Measurements from ENCODE around the gene RTP3. TPM values are rescaled to one million over a fixed set of nuclear protein-coding genes. Genes with fewer than 3 reads are reported as not detected.
"Not testable (repeated sequence)": the region's sequence is repeated elsewhere in the genome, so short reads cannot be mapped to it uniquely, and the experiment has no call there.

The RTP3 gene
- total and polyA plus RNA-seq, 4 donors, result not detected

DNA sequence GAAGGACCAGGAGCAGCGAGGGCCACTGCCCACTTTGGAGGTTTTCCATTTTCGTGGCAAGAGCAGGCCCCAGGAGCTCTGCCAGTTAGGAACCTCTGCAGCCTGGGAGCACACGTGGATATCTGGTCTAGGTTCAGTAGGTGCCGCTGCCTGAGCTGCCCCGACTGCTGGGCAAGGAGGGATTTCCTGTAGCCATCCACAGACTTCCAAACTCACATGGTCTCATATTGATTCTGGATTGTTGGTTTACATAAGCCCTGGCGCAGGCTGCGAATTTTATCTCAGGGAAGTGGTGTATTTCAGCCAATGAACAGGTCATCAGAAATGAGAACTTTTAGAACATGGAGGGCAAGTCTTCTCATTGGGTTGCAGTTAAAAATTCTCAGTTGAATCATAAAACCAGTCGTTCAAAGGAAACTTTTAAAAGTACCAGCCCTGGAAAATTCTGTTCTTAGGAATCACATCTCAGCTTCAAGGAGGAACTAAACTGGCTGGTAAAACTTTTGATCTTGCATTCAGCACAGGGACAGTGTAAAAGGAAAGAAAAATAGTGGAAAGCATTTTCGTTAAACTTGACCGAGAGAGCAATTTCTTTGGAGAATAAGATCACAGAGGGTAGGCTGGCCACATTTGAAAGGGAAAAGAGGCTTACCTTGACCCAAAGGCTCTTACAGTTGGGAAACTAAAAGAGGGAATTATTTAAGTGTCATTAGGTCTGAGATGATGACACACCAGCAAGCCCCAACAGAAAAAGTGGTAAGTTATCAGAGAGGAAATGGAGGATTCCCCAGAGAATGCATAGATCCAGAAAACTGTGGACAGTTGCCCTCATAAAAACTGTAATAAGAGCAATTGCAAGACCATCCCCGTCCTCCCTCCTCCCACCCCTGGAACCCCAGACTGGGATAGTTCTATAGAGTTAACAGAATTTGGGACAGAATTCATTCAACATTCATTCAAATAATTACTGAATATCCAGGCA is 6.4 kb upstream of the RTP3 start:
- Histone ChIP-seq H3K9me3 (ENCODE audit: control insufficient read depth, low read length) (no peaks in the 10 kb centered on the region), H3K36me3 (ENCODE audit: control insufficient read depth in 1 of 2, insufficient read depth in 2 of 2, low read length in 1 of 2) (no peaks in the 10 kb centered on the region), H3K27ac (ENCODE audit: low read depth in 1 of 2, low read length in 2 of 2) (no peak overlapping the region), H3K4me1 (ENCODE audit: control insufficient read depth in 1 of 2, insufficient read depth in 2 of 2, low read length in 2 of 2) (no peaks in the 10 kb centered on the region), H3K4me3 (ENCODE audit: low read length in 2 of 2) (no peak overlapping the region), H3K27me3 (ENCODE audit: control insufficient read depth in 1 of 2, insufficient read depth in 2 of 2, low read length in 1 of 2) (no peaks in the 10 kb centered on the region)
- intact Hi-C loops (cut with DNase I), result no loop called here
- no peak for ATAC-seq (ENCODE audit: low FRiP score)
- no peak for DNase-seq
- WGBS, 2 donors, result 46 to 52% methylated on average over 11 of the region's 11 CpGs

DNA sequence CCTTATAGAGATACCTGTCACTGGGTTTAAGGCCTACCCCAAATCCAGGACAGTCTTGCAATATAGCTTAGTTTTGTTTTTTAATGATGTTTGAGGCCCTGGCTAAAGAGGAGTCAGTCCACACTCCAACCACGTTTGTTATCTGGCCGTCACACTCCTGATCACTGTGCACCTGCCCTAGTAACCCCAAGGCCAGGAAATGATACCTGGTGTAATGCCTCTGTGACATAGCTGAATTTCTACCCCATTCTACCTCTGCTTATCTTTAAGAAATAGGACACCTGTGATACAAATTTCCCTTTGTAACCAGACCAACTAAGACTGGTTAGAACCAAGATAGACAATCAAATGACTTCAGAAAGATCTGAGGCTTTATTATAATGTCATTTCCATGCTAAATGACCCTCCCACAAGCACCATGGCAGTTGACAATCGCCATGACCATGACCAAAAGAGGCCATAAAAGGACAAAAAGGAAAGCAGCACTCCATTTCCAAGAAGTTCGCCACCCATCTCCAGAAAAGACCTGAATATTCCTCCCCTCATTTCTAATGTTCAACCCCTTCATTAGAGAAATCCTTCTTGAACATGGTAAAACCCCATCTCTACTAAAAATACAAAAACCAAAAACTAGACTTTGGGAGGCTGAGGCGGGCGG is 4.8 kb upstream of the RTP3 start:
- no peaks in the 10 kb centered on the region for H3K4me1 ChIP-seq (ENCODE audit: control insufficient read depth in 1 of 2, insufficient read depth in 2 of 2, low read length in 2 of 2)
- H3K4me3 ChIP-seq (ENCODE audit: low read length in 2 of 2), result no peak overlapping the region
- intact Hi-C loops (cut with DNase I), result no loop called here
- H3K36me3 ChIP-seq (ENCODE audit: control insufficient read depth in 1 of 2, insufficient read depth in 2 of 2, low read length in 1 of 2), result no peaks in the 10 kb centered on the region
- 90% methylated on average over 6 of the region's 6 CpGs for WGBS, 2 donors
- DNase-seq (no peak), ATAC-seq (ENCODE audit: low FRiP score) (no peak)
- H3K9me3 ChIP-seq (ENCODE audit: control insufficient read depth, low read length), result no peaks in the 10 kb centered on the region
- H3K27ac ChIP-seq (ENCODE audit: low read depth in 1 of 2, low read length in 2 of 2), result no peak overlapping the region
- no peaks in the 10 kb centered on the region for H3K27me3 ChIP-seq (ENCODE audit: control insufficient read depth in 1 of 2, insufficient read depth in 2 of 2, low read length in 1 of 2)

DNA sequence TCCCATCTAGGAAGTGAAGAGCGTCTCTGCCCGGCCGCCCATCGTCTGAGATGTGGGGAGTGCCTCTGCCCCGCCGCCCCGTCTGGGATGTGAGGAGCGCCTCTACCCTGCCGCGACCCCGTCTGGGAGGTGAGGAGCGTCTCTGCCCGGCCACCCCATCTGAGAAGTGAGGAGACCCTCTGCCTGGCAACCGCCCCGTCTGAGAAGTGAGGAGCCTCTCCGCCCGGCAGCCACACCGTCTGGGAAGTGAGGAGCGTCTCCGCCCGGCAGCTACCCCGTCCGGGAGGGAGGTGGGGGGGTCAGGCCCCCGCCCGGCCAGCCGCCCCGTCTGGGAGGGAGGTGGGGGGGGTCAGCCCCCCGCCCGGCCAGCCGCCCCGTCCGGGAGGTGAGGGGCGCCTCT is 3.3 kb upstream of the RTP3 start:
- H3K4me3 ChIP-seq (ENCODE audit: low read length in 2 of 2); H3K36me3 ChIP-seq (ENCODE audit: control insufficient read depth in 1 of 2, insufficient read depth in 2 of 2, low read length in 1 of 2); DNase-seq; H3K27ac ChIP-seq (ENCODE audit: low read depth in 1 of 2, low read length in 2 of 2); H3K4me1 ChIP-seq (ENCODE audit: control insufficient read depth in 1 of 2, insufficient read depth in 2 of 2, low read length in 2 of 2); ATAC-seq (ENCODE audit: low FRiP score); intact Hi-C loops (cut with DNase I); H3K9me3 ChIP-seq (ENCODE audit: control insufficient read depth, low read length); H3K27me3 ChIP-seq (ENCODE audit: control insufficient read depth in 1 of 2, insufficient read depth in 2 of 2, low read length in 1 of 2): not testable (repeated sequence)
- 90 to 96% methylated on average over 9 to 28 of the region's 33 CpGs for whole genome bisulfite sequencing, 2 donors

- no peaks in the 10 kb centered on the region for H3K9me3 ChIP-seq (ENCODE audit: control insufficient read depth, low read length)
- H3K27ac ChIP-seq (ENCODE audit: low read depth in 1 of 2, low read length in 2 of 2), result no peak overlapping the region
- no peak for ATAC-seq (ENCODE audit: low FRiP score)
- no peaks in the 10 kb centered on the region for H3K4me1 ChIP-seq (ENCODE audit: control insufficient read depth in 1 of 2, insufficient read depth in 2 of 2, low read length in 2 of 2)
- no peaks in the 10 kb centered on the region for H3K27me3 ChIP-seq (ENCODE audit: control insufficient read depth in 1 of 2, insufficient read depth in 2 of 2, low read length in 1 of 2)
- 86% methylated on average over 5 of the region's 5 CpGs for WGBS, 2 donors
- DNase-seq, result no peak
- intact Hi-C loops (cut with DNase I), result no loop called here
- no peak overlapping the region for H3K4me3 ChIP-seq (ENCODE audit: low read length in 2 of 2)
- H3K36me3 ChIP-seq (ENCODE audit: control insufficient read depth in 1 of 2, insufficient read depth in 2 of 2, low read length in 1 of 2), result no peaks in the 10 kb centered on the region
These were observed 1.8 kb upstream of the RTP3 start for GRCh38 chr3:46495901-46496456.

DNA sequence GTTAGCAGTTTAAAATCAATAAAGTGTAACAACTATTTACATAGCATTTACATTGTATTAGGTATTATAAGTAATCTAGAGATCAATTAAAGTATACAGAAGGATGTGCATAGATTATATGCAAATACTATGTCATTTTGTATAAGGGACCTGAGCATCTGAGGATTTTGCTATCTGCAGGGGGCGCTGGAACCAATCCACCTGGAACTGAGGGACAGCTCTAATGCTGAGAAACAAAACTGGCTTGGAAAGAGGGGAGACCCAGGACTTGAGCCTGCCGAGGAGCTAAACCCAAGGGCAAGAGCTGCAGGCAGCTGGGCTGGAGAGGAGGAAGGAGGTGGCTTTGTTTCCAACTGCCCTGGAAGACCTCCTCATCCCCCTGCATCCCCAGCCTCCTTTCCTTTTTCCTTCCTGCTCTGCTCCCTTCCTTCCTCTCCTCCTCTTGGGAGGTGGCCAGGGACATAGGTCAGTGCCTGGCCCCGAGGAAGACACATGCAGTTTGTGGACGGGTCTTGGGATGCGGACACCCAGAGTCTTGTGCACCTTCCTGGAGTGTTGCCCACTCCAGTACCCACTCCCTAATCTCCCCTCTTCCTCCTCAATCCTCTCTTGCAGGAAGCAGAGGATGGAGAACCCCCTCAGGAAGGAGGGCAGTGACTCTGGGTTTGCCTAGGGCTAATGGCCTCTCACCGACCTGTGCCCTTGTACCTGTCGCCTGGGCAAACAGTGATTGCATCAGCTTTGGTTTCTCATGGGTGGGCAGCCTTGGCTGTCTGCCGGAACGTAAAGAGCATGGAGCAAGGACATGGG is 825 bp upstream of the RTP3 start:
- WGBS, 2 donors, result 67 to 68% methylated on average over 9 of the region's 9 CpGs

DNA sequence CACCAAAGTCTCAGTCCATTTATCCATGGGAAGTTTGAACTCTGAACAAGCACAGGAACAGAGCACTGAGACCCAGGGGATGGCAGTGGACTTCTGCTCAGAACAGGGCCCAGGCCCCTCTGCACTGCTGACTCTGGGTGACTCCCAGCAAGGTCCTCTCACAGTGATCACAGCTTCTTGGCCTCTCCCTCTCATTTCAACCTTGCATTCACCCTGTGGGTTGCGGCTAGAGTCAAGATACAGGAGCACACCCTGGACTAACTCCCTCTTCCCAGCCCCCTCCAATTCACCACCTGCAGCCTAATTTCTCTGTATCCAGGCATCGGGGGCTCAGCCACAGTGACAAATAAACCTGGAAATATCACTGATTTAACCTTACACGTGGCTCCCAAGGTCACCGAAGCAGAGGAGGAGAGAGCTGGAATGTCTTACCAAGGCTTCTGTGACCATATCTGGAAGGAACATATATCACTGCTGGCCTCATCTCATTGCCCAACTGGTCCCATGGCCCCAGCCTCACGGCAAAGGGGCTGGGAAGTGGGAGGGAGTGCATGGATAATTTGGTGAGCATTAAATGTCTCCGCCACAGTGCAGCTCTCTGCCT is 1.2 kb downstream of the RTP3 start:
- Histone ChIP-seq H3K4me1 (ENCODE audit: control insufficient read depth in 1 of 2, insufficient read depth in 2 of 2, low read length in 2 of 2) (no peaks in the 10 kb centered on the region), H3K27me3 (ENCODE audit: control insufficient read depth in 1 of 2, insufficient read depth in 2 of 2, low read length in 1 of 2) (no peaks in the 10 kb centered on the region), H3K4me3 (ENCODE audit: low read length in 2 of 2) (no peak overlapping the region), H3K9me3 (ENCODE audit: control insufficient read depth, low read length) (no peaks in the 10 kb centered on the region), H3K36me3 (ENCODE audit: control insufficient read depth in 1 of 2, insufficient read depth in 2 of 2, low read length in 1 of 2) (no peaks in the 10 kb centered on the region), H3K27ac (ENCODE audit: low read depth in 1 of 2, low read length in 2 of 2) (no peak overlapping the region)
- ATAC-seq (ENCODE audit: low FRiP score), result no peak
- DNase-seq, result no peak
- 77 to 78% methylated on average over 6 of the region's 6 CpGs for WGBS, 2 donors
- intact Hi-C loops (cut with DNase I), result no loop called here

More for the DNA sequence above, 825 bp upstream of the RTP3 start:
- Histone ChIP-seq H3K27ac (ENCODE audit: low read depth in 1 of 2, low read length in 2 of 2) (no peak overlapping the region), H3K9me3 (ENCODE audit: control insufficient read depth, low read length) (no peaks in the 10 kb centered on the region), H3K4me3 (ENCODE audit: low read length in 2 of 2) (no peak overlapping the region), H3K4me1 (ENCODE audit: control insufficient read depth in 1 of 2, insufficient read depth in 2 of 2, low read length in 2 of 2) (no peaks in the 10 kb centered on the region), H3K36me3 (ENCODE audit: control insufficient read depth in 1 of 2, insufficient read depth in 2 of 2, low read length in 1 of 2) (no peaks in the 10 kb centered on the region), H3K27me3 (ENCODE audit: control insufficient read depth in 1 of 2, insufficient read depth in 2 of 2, low read length in 1 of 2) (no peaks in the 10 kb centered on the region)
- DNase-seq, result no peak
- no peak for ATAC-seq (ENCODE audit: low FRiP score)
- intact Hi-C loops (cut with DNase I), result no loop called here

DNA sequence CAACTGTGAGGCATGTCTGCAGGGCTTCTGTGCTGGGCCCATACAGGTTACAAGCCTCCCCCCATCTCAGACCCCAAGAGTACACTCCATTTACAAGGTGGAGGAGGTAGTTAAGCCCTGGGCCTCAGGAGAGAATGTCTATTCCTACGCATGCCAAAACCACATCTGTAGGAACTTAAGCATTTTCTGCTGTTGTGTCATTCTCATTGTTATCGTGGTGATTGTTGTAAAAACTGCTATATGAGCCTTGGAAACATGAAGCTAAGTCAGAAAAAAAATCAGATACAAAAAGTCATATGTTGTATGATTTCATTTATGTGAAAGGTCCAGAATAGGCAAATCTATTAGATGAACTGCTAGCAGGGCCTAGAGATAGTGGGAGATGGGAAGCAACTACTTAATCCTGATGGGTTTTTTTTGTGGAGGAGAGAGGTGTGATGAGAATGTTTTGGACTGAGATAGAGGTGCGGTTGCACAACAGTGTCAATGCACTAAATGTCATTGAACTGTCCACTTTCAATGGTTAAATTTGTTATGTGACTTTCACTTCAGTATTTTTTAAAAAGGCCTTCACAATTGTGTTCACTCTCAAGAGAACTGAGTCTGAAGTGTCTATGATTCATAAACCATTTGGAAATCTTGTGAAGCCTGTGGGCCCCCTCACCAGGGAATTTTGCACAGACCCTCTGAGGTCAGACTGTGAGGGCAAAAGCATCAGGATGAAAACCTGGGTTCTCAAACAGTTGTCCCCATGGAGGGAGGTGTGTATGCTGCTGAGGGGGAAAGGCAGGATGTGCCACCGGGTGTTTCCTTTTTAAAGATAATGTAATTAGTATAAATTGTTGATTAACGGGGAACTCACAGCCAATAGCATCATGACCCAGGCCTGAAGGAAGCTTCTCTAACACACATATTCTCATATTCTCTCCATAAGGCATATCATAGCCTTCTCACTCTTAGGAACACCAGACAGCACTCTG is 3.2 kb downstream of the RTP3 start:
- H3K27ac ChIP-seq (ENCODE audit: low read depth in 1 of 2, low read length in 2 of 2), result no peak overlapping the region
- H3K36me3 ChIP-seq (ENCODE audit: control insufficient read depth in 1 of 2, insufficient read depth in 2 of 2, low read length in 1 of 2), result no peaks in the 10 kb centered on the region
- H3K4me3 ChIP-seq (ENCODE audit: low read length in 2 of 2), result no peak overlapping the region
- no peaks in the 10 kb centered on the region for H3K9me3 ChIP-seq (ENCODE audit: control insufficient read depth, low read length)
- 80 to 81% methylated on average over 5 of the region's 5 CpGs for WGBS, 2 donors
- ATAC-seq (ENCODE audit: low FRiP score), result no peak
- no peaks in the 10 kb centered on the region for H3K27me3 ChIP-seq (ENCODE audit: control insufficient read depth in 1 of 2, insufficient read depth in 2 of 2, low read length in 1 of 2)
- intact Hi-C loops (cut with DNase I), result no loop called here
- no peak for DNase-seq
- no peaks in the 10 kb centered on the region for H3K4me1 ChIP-seq (ENCODE audit: control insufficient read depth in 1 of 2, insufficient read depth in 2 of 2, low read length in 2 of 2)
